ENCODE results near the gene CYS1. TPM values are rescaled to one million over a fixed set of nuclear protein-coding genes. Genes with fewer than 3 reads are reported as not detected.

CYS1 gene
- total RNA-seq, 1 donor from 2014 or later = 3.7 TPM

DNA sequence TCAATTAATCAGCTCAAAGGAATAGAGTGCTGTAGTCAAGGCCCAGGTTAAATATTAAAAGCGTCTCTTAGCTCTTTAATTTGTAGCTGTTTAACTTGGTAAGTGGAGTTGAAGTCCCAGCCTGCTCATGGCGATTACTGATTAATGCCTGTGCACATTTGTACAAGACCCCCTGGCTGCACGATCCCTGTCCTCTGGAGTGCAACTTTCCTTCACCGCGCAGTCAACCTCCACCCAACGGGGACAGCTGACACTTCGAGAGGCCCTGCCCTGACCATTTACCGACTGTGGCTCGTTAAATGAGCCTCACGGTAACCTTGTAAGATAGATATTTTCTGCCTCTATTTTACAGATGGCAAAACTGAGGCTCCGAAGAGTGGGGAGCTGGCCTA lies 5.5 kb upstream of the CYS1 start:
- Histone ChIP-seq H2AFZ (ENCODE audit: low read depth, low read length) (no peak overlapping the region), H3K4me3 (ENCODE audit: insufficient read depth, low read depth, low read length) (no peak overlapping the region), H3K9me3 (ENCODE audit: insufficient read depth, low read depth, low read length) (no peaks in the 10 kb centered on the region), H3K4me2 (ENCODE audit: low read length) (no peak overlapping the region), H3K27ac (ENCODE audit: low read depth, low read length) (no peak overlapping the region), H3K4me1 (ENCODE audit: insufficient read depth, low read length) (peaks cover 7% of the 10 kb centered on the region), H3K9ac (ENCODE audit: low read length) (no peak overlapping the region), H3K79me2 (ENCODE audit: insufficient read depth, low read length) (no peaks in the 10 kb centered on the region), H4K20me1 (ENCODE audit: insufficient read depth, low read length) (no peaks in the 10 kb centered on the region), H3K36me3 (ENCODE audit: insufficient read depth, low read length) (no peaks in the 10 kb centered on the region), H3K27me3 (ENCODE audit: insufficient read depth, low read length) (peaks cover 37% of the 10 kb centered on the region)
- TF ChIP-seq EZH2 (IDR thresholded peaks at IDR 0.05; ENCODE audit: insufficient read depth, low read length) = no peak
- no peak for TF ChIP-seq CTCF (IDR thresholded peaks at IDR 0.05; ENCODE audit: insufficient read depth, low read depth, low read length)
- Mint-ChIP-seq H3K27me3 (ENCODE audit: low read depth, unreplicated experiment) (peaks cover 45% of the 10 kb centered on the region), H3K27ac (ENCODE audit: unreplicated experiment) (no peak overlapping the region), H3K4me1 (ENCODE audit: low read depth, unreplicated experiment) (peaks cover 15% of the 10 kb centered on the region), H3K36me3 (ENCODE audit: low read depth, unreplicated experiment) (peaks cover 4% of the 10 kb centered on the region), H3K9me3 (ENCODE audit: unreplicated experiment) (peaks cover 1% of the 10 kb centered on the region), H3K4me3 (ENCODE audit: unreplicated experiment) (no peak overlapping the region)
- DNase-seq (ENCODE audit: low read depth) (no peak), FAIRE-seq (no peak)

GRCh38 chr2:10085043-10085667 lies 4.9 kb upstream of the CYS1 start:
- Histone ChIP-seq H3K27me3 (ENCODE audit: insufficient read depth, low read length) (peaks cover 31% of the 10 kb centered on the region), H3K79me2 (ENCODE audit: insufficient read depth, low read length) (no peaks in the 10 kb centered on the region), H3K36me3 (ENCODE audit: insufficient read depth, low read length) (no peaks in the 10 kb centered on the region), H2AFZ (ENCODE audit: low read depth, low read length) (no peak overlapping the region), H3K9me3 (ENCODE audit: insufficient read depth, low read depth, low read length) (no peaks in the 10 kb centered on the region), H3K4me1 (ENCODE audit: insufficient read depth, low read length) (peaks cover 8% of the 10 kb centered on the region), H4K20me1 (ENCODE audit: insufficient read depth, low read length) (no peaks in the 10 kb centered on the region), H3K4me2 (ENCODE audit: low read length) (no peak overlapping the region), H3K27ac (ENCODE audit: low read depth, low read length) (no peak overlapping the region), H3K9ac (ENCODE audit: low read length) (no peak overlapping the region), H3K4me3 (ENCODE audit: insufficient read depth, low read depth, low read length) (no peak overlapping the region)
- DNase-seq (ENCODE audit: low read depth) = no peak
- Mint-ChIP-seq H3K36me3 (ENCODE audit: low read depth, unreplicated experiment) (peaks cover 4% of the 10 kb centered on the region), H3K4me1 (ENCODE audit: low read depth, unreplicated experiment) (peaks cover 15% of the 10 kb centered on the region), H3K27ac (ENCODE audit: unreplicated experiment) (no peak overlapping the region), H3K27me3 (ENCODE audit: low read depth, unreplicated experiment) (peaks cover 45% of the 10 kb centered on the region), H3K9me3 (ENCODE audit: unreplicated experiment) (peaks cover 1% of the 10 kb centered on the region), H3K4me3 (ENCODE audit: unreplicated experiment) (no peak overlapping the region)
- FAIRE-seq = no peak
- TF ChIP-seq CTCF (IDR thresholded peaks at IDR 0.05; ENCODE audit: insufficient read depth, low read depth, low read length) = no peak
- no peak for TF ChIP-seq EZH2 (IDR thresholded peaks at IDR 0.05; ENCODE audit: insufficient read depth, low read length)

DNA sequence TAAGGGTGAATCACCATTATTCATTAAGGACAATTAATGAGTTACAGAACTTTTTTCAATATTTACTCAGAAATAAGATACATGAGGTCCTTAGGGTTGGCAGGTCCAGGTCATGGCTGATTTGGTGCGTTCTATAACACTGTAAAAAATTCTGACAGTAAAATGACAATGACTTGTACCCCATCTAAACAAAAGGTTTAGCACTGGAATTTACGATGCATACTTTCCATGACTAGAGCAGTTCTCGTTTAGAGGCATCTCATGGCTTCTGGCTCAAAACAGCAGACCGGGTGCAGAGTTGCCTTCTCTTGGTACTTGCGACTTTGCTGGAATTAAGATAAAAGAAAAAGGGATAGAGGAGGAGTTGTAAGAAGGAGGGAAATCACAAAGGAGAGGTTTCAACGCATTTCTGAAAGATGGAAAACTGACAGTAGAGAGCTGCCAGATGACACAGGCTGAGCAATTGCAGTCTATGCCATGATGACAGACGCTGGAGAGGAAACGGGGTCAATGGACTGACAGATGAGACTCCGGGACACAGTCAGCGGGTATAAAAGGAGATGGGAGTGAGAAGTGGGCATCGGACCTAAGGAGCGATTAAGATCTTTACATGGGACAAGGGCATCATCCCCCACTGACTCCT lies 4.1 kb upstream of the CYS1 start:
- H4K20me1 ChIP-seq (ENCODE audit: insufficient read depth, low read length) = no peaks in the 10 kb centered on the region
- H3K27me3 ChIP-seq (ENCODE audit: insufficient read depth, low read length) = peaks cover 24% of the 10 kb centered on the region
- Mint-ChIP-seq H3K4me3 (ENCODE audit: unreplicated experiment) (no peak overlapping the region), H3K36me3 (ENCODE audit: low read depth, unreplicated experiment) (peaks cover 4% of the 10 kb centered on the region), H3K27me3 (ENCODE audit: low read depth, unreplicated experiment) (peaks cover 40% of the 10 kb centered on the region), H3K27ac (ENCODE audit: unreplicated experiment) (no peak overlapping the region), H3K4me1 (ENCODE audit: low read depth, unreplicated experiment) (peaks cover 15% of the 10 kb centered on the region), H3K9me3 (ENCODE audit: unreplicated experiment) (peaks cover 1% of the 10 kb centered on the region)
- FAIRE-seq = no peak
- no peak overlapping the region for H3K4me3 ChIP-seq (ENCODE audit: insufficient read depth, low read depth, low read length)
- H3K9ac ChIP-seq (ENCODE audit: low read length) = no peak overlapping the region
- no peaks in the 10 kb centered on the region for H3K36me3 ChIP-seq (ENCODE audit: insufficient read depth, low read length)
- H3K27ac ChIP-seq (ENCODE audit: low read depth, low read length) = no peak overlapping the region
- no peaks in the 10 kb centered on the region for H3K9me3 ChIP-seq (ENCODE audit: insufficient read depth, low read depth, low read length)
- no peak overlapping the region for H2AFZ ChIP-seq (ENCODE audit: low read depth, low read length)
- no peak for DNase-seq (ENCODE audit: low read depth)
- peaks cover 8% of the 10 kb centered on the region for H3K4me1 ChIP-seq (ENCODE audit: insufficient read depth, low read length)
- TF ChIP-seq CTCF (IDR thresholded peaks at IDR 0.05; ENCODE audit: insufficient read depth, low read depth, low read length) = no peak
- TF ChIP-seq EZH2 (IDR thresholded peaks at IDR 0.05; ENCODE audit: insufficient read depth, low read length) = no peak
- no peak overlapping the region for H3K4me2 ChIP-seq (ENCODE audit: low read length)
- no peaks in the 10 kb centered on the region for H3K79me2 ChIP-seq (ENCODE audit: insufficient read depth, low read length)

All from astrocyte (in vitro differentiated cells and primary cell).